Mesendoderm (in vitro differentiated cells): ENCODE measurements around the gene MZT2A. TPM values are rescaled to one million over a fixed set of nuclear protein-coding genes. Genes with fewer than 3 reads are reported as not detected.
A peak's percentile ranks its signal among the peaks of the same experiment; 100 is the strongest.
"Not testable (repeated sequence)": the region's sequence is repeated elsewhere in the genome, so short reads cannot be mapped to it uniquely, and the experiment has no call there.

Experiments
- DNase-seq: peaks from one replicate; pipeline ENCODE4 v3.0.0; 2013
- H2AK5ac ChIP-seq: 2 replicates; pipeline ENCODE4 v1.6.1; 2013; ENCODE audit warnings: low read length, inconsistent platforms
- H2BK120ac ChIP-seq: 2 replicates; pipeline ENCODE4 v1.6.1; 2013; ENCODE audit warnings: low read depth, mild to moderate bottlenecking, low read length, moderate library complexity, mixed read lengths
- H2BK15ac ChIP-seq: replicated peaks from 2 replicates; pipeline ENCODE4 v1.6.1; 2013; ENCODE audit warnings: low read depth, mild to moderate bottlenecking, moderate library complexity
- H2BK5ac ChIP-seq: 2 replicates; pipeline ENCODE4 v1.6.1; 2013; ENCODE audit warnings: low read length, inconsistent platforms
- H3K18ac ChIP-seq: 2 replicates; pipeline ENCODE4 v1.6.1; 2013; ENCODE audit warnings: mild to moderate bottlenecking, low read length, mixed read lengths
- H3K23ac ChIP-seq: one replicate; pipeline ENCODE4 v1.6.1; 2013; ENCODE audit warnings: low read length
- H3K27ac ChIP-seq: 2 replicates; pipeline ENCODE4 v1.5.1; 2013; ENCODE audit warnings: low read depth, mild to moderate bottlenecking, inconsistent platforms, low read length, moderate library complexity
- H3K27me3 ChIP-seq: 2 replicates; pipeline ENCODE4 v1.6.1; 2013; ENCODE audit warnings: low read length, control low read depth, mild to moderate bottlenecking, inconsistent platforms; ENCODE audit not compliant: insufficient read depth, poor library complexity
- H3K36me3 ChIP-seq: 2 replicates; pipeline ENCODE4 v1.6.1; 2013; ENCODE audit warnings: low read length, inconsistent platforms; ENCODE audit not compliant: control insufficient read depth, insufficient read depth
- H3K4ac ChIP-seq: one replicate; pipeline ENCODE4 v1.6.1; 2013; ENCODE audit warnings: low read depth, mild to moderate bottlenecking, low read length, moderate library complexity
- H3K4me1 ChIP-seq: 2 replicates; pipeline ENCODE4 v1.6.1; 2013; ENCODE audit warnings: low read depth, low read length, inconsistent platforms; ENCODE audit not compliant: control insufficient read depth
- H3K4me2 ChIP-seq: 2 replicates; pipeline ENCODE4 v1.6.1; 2013; ENCODE audit warnings: low read length
- H3K4me3 ChIP-seq: 2 replicates; pipeline ENCODE4 v1.5.1; 2013; ENCODE audit warnings: mild to moderate bottlenecking, low read length
- H3K56ac ChIP-seq: one replicate; pipeline ENCODE4 v1.6.1; 2013; ENCODE audit warnings: low read length
- H3K79me1 ChIP-seq: 2 replicates; pipeline ENCODE4 v1.6.1; 2013; ENCODE audit warnings: low read length, inconsistent platforms
- H3K79me2 ChIP-seq: 2 replicates; pipeline ENCODE4 v1.6.1; 2013; ENCODE audit warnings: mild to moderate bottlenecking, low read length; ENCODE audit not compliant: control insufficient read depth, insufficient read depth
- H3K9ac ChIP-seq: 2 replicates; pipeline ENCODE4 v1.6.1; 2013; ENCODE audit warnings: low read length, inconsistent platforms
- H4K5ac ChIP-seq: one replicate; pipeline ENCODE4 v1.6.1; 2013; ENCODE audit warnings: low read length
- H4K8ac ChIP-seq: one replicate; pipeline ENCODE4 v1.6.1; 2013; ENCODE audit warnings: low read depth, mild to moderate bottlenecking, control low read depth, low read length, moderate library complexity
- WGBS: extraction: QIAGEN DNeasy Blood & Tissue Kit; methylation state at CpG from one replicate; pipeline ENCODE4 v1.1.7; 2013; ENCODE audit warnings: low lambda C conversion rate, missing lambda C conversion rate; ENCODE audit not compliant: insufficient coverage; ENCODE audit errors: extremely low coverage; 5-methylcytosine and 5-hydroxymethylcytosine counted together
- polyA plus RNA-seq, 2 experiments: library from polyadenylated mRNA; stranded (reverse); fragments of 200-250 nt; gene quantifications; one replicate each; pipeline ENCODE4 v1.2.3, GENCODE V29; 2013

Gene MZT2A, protein sequence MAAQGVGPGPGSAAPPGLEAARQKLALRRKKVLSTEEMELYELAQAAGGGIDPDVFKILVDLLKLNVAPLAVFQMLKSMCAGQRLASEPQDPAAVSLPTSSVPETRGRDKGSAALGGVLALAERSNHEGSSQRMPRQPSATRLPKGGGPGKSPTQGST
- 204 TPM for polyA plus RNA-seq (2013, experiment 1 of 2)
- polyA plus RNA-seq (2013, experiment 2 of 2), result 192 TPM

DNA sequence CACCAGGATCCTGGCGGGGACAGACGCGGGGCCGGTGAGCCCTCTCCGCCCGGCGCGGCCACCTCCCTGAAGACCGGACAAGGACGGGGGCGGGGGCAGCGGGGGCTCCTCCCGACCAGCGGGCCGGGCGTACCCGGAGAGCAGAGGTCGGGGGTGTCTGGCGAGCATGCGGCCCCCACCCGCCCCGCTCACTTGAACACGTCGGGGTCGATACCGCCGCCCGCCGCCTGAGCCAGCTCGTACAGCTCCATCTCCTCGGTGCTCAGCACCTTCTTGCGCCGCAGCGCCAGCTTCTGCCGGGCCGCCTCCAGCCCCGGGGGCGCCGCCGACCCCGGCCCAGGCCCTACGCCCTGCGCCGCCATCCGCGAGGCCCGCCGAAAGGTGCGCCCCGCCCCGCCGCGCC, at the start of gene MZT2A:
Gene MZT2A (minus strand): TSS at position 383 of the 403 bp plus-strand sequence. CDS start 21 bp downstream, at position 362.
- H3K4me1 ChIP-seq, H3K79me1 ChIP-seq, H2BK120ac ChIP-seq, DNase-seq, H3K36me3 ChIP-seq, H4K5ac ChIP-seq, H2BK15ac ChIP-seq, H3K27me3 ChIP-seq: not testable (repeated sequence)
- Histone ChIP-seq H2AK5ac (peak within 1 kb of the TSS; percentile 37), H3K79me2 (peaks cover 57% of the 10 kb centered on the region), H4K8ac (peak within 1 kb of the TSS; percentile 8), H3K4me2 (peak within 1 kb of the TSS; percentile 40), H3K4me3 (peak within 1 kb of the TSS; percentile 97), H3K9ac (peak within 1 kb of the TSS; percentile 96), H2BK5ac (peak within 1 kb of the TSS; percentile 57), H3K23ac (peak within 1 kb of the TSS; percentile 30), H3K27ac (peak within 1 kb of the TSS; percentile 90), H3K4ac (peak within 1 kb of the TSS; percentile 78), H3K18ac (peak within 1 kb of the TSS; percentile 55), H3K56ac (peak within 1 kb of the TSS; percentile 94)
- no CpG with 5 or more reads among the region's 53 CpGs for WGBS

GRCh38 chr2:131538856-131539255, 46.7 kb upstream of the MZT2A start:
- H3K36me3 ChIP-seq, H2BK120ac ChIP-seq, H3K4ac ChIP-seq, H4K5ac ChIP-seq, H3K56ac ChIP-seq, H3K4me3 ChIP-seq, H3K79me2 ChIP-seq, H2BK5ac ChIP-seq, H4K8ac ChIP-seq, DNase-seq, H3K79me1 ChIP-seq, H3K27ac ChIP-seq, H3K9ac ChIP-seq, H2AK5ac ChIP-seq, H3K4me1 ChIP-seq, H3K4me2 ChIP-seq, H3K18ac ChIP-seq, H2BK15ac ChIP-seq, H3K27me3 ChIP-seq, H3K23ac ChIP-seq: not testable (repeated sequence)
- WGBS, result no CpG with 5 or more reads among the region's 13 CpGs

GRCh38 chr2:131536841-131537240, 44.6 kb upstream of the MZT2A start:
- not testable (repeated sequence) for H4K5ac ChIP-seq, H2BK5ac ChIP-seq, H3K27ac ChIP-seq, H3K18ac ChIP-seq, DNase-seq, H3K27me3 ChIP-seq, H2BK120ac ChIP-seq, H3K79me1 ChIP-seq, H3K56ac ChIP-seq, H2BK15ac ChIP-seq, H3K4me1 ChIP-seq, H3K36me3 ChIP-seq, H3K4me3 ChIP-seq, H4K8ac ChIP-seq, H2AK5ac ChIP-seq, H3K79me2 ChIP-seq, H3K9ac ChIP-seq, H3K4ac ChIP-seq, H3K4me2 ChIP-seq, H3K23ac ChIP-seq
- WGBS, result no CpG with 5 or more reads among the region's 14 CpGs

DNA sequence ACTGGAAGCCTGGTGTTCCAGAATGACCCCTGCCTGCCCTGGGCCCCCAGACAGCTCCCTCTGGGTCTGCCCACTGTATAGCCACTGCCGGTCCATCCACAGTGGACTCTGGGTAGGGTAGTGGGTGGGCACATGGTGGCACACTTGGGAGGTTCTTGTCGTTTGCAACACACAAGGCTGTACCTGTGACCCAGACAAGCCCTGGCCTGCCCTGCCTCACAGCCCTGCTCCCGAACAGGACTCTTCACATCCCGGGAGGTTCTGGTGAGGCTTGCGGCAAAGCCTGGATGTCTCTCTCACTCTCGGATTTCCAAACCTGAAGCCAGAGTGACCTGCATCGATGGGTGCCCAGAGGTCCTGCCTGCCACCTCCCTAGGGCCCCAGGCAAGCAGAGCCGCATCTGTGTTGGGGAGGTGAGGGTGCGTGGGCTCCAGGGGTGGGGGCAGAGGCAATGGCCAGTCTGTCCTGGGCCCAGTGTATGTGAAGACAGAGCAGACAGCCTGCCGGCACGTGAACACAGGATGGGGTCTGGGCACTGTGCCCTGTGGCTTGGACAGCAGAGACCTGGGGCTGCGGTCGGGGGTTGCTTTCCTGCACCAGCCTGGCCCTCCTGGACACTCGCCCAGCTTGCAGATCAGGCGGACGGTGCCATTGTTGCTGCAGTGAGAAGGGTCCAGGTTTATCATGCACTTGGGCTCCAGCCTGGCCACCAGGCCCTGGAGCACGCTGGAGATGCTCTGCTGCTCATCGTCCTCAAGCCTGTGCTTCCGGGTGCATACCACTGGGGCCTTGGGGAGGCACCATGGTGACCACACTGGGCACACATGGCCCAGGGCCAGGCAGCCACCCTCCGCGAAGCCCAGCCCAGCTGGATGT, 44.0 kb upstream of the MZT2A start:
- H2AK5ac ChIP-seq, H3K27me3 ChIP-seq, H3K36me3 ChIP-seq: not testable (repeated sequence)

GRCh38 chr2:131535526-131535925, 43.3 kb upstream of the MZT2A start:
- Histone ChIP-seq H2BK15ac (no peak overlapping the region), H3K4ac (no peak overlapping the region), H3K56ac (no peak overlapping the region), H2BK5ac (no peak overlapping the region), H4K5ac (no peak overlapping the region), H3K4me1 (no peaks in the 10 kb centered on the region), H4K8ac (no peak overlapping the region), H3K4me3 (no peak overlapping the region), H2BK120ac (no peak overlapping the region), H3K27me3 (no peaks in the 10 kb centered on the region), H3K9ac (no peak overlapping the region), H3K79me2 (no peaks in the 10 kb centered on the region), H3K23ac (no peak overlapping the region), H3K27ac (no peak overlapping the region), H3K18ac (no peak overlapping the region), H2AK5ac (no peak overlapping the region), H3K79me1 (no peaks in the 10 kb centered on the region), H3K36me3 (no peaks in the 10 kb centered on the region), H3K4me2 (no peak overlapping the region)
- no peak for DNase-seq
- WGBS, result no CpG with 5 or more reads among the region's 4 CpGs

More for the DNA sequence above, 44.0 kb upstream of the MZT2A start:
- not testable (repeated sequence) for H3K4ac ChIP-seq, H3K27ac ChIP-seq, H2BK120ac ChIP-seq, H3K9ac ChIP-seq, H3K23ac ChIP-seq, H4K8ac ChIP-seq, H3K4me2 ChIP-seq, H4K5ac ChIP-seq, H3K79me1 ChIP-seq, H2BK15ac ChIP-seq, H3K56ac ChIP-seq, H3K79me2 ChIP-seq, H3K18ac ChIP-seq, DNase-seq, H2BK5ac ChIP-seq, H3K4me3 ChIP-seq, H3K4me1 ChIP-seq
- WGBS, result no CpG with 5 or more reads among the region's 21 CpGs
